Kidney (tissue), 14 donors: Measurements from ENCODE around the gene SFTPB. TPM values are rescaled to one million over a fixed set of nuclear protein-coding genes. Genes with fewer than 3 reads are reported as not detected.

Experiments used
- DNase-seq, 5 donors: peaks; one replicate each; pipeline ENCODE4 v3.0.0-alpha.2; 2013 to 2020
- FAIRE-seq: peaks from 2 replicates; lab custom pipeline; 2012; peaks lifted over from hg19 to GRCh38; lab: Jason Lieb, UNC
- H3K27ac ChIP-seq, 2 donors: one replicate each; pipeline ENCODE4 v1.7.0; 2013; ENCODE audit warnings: low read depth in 2 of 2, low read length in 2 of 2, inconsistent platforms in 1 of 2
- H3K27me3 ChIP-seq: one replicate; pipeline ENCODE4 v1.7.1; 2013; ENCODE audit warnings: low read length, inconsistent platforms; ENCODE audit not compliant: control insufficient read depth, insufficient read depth
- H3K36me3 ChIP-seq, 3 donors: one replicate each; pipeline versions ENCODE4 v1.7.0 to v1.7.1; 2013; ENCODE audit warnings: low read length in 3 of 3, control low read depth in 1 of 3, inconsistent platforms in 1 of 3; ENCODE audit not compliant: insufficient read depth in 3 of 3, control insufficient read depth in 2 of 3
- H3K4me1 ChIP-seq, 3 donors: one replicate each; pipeline versions ENCODE4 v1.7.0 to v1.7.1; 2013; ENCODE audit warnings: low read length in 3 of 3, inconsistent platforms in 1 of 3, low read depth in 1 of 3; ENCODE audit not compliant: control insufficient read depth in 2 of 3, insufficient read depth in 2 of 3
- H3K4me3 ChIP-seq, 3 donors: one replicate each; pipeline versions ENCODE4 v1.7.0 to v1.8.1; 2013; ENCODE audit warnings: low read length in 3 of 3, control low read depth in 1 of 3, inconsistent platforms in 1 of 3
- H3K9ac ChIP-seq, 3 donors: one replicate each; pipeline versions ENCODE4 v1.7.0 to v1.7.1; 2013; ENCODE audit warnings: low read length in 3 of 3, control low read depth in 1 of 3, inconsistent platforms in 1 of 3
- H3K9me3 ChIP-seq, 3 donors: one replicate each; pipeline versions ENCODE4 v1.7.0 to v1.7.1; 2013; ENCODE audit warnings: low read length in 3 of 3, control low read depth in 1 of 3, inconsistent platforms in 1 of 3; ENCODE audit not compliant: control insufficient read depth in 2 of 3, insufficient read depth in 1 of 3
- intact Hi-C: fragments of 100-400 bp; cut with DNase I; formaldehyde crosslinking; loops from one replicate; pipeline ENCODE4 v1.11.1; 2022
- polyA plus RNA-seq: library from polyadenylated mRNA; stranded (reverse); fragments of 350-450 nt; fragmentation: Illumina TruSeq; extraction: RNeasy Lipid Tissue Mini Kit (QIAGEN cat#74804); gene quantifications from one replicate; pipeline ENCODE4 v1.2.3, GENCODE V29; 2014; ENCODE audit warnings: low read depth, low replicate concordance; ENCODE audit not compliant: insufficient read depth
- total RNA-seq: library from RNA; stranded (reverse); fragmentation: NEBNext Ultra II Directional; extraction: Animal tissue kit (Norgen Biotek cat#: 25700); gene quantifications from one replicate; pipeline ENCODE4 v1.2.1, GENCODE V29; 2021
- TF ChIP-seq, protein P1 (sequence below): IDR thresholded peaks from 3 replicates; pipeline ENCODE4 v1.5.1; 2012; ENCODE audit warnings: mild to moderate bottlenecking, moderate library complexity, borderline replicate concordance; ENCODE audit not compliant: insufficient read depth; ENCODE audit errors: extremely low read depth
- donor health status: control.
- donor health status: control.
- donor health status: control.
- donor health status: control.
- donor health status: control.
- donor health status: DM: yes; HTN: yes; CAD: no.
- donor health status: Normal renal cell carcinoma (clear cell type).

SFTPB gene
- total and polyA plus RNA-seq, 2 donors from 2014 or later = 0.92 to 1.3 TPM

DNA sequence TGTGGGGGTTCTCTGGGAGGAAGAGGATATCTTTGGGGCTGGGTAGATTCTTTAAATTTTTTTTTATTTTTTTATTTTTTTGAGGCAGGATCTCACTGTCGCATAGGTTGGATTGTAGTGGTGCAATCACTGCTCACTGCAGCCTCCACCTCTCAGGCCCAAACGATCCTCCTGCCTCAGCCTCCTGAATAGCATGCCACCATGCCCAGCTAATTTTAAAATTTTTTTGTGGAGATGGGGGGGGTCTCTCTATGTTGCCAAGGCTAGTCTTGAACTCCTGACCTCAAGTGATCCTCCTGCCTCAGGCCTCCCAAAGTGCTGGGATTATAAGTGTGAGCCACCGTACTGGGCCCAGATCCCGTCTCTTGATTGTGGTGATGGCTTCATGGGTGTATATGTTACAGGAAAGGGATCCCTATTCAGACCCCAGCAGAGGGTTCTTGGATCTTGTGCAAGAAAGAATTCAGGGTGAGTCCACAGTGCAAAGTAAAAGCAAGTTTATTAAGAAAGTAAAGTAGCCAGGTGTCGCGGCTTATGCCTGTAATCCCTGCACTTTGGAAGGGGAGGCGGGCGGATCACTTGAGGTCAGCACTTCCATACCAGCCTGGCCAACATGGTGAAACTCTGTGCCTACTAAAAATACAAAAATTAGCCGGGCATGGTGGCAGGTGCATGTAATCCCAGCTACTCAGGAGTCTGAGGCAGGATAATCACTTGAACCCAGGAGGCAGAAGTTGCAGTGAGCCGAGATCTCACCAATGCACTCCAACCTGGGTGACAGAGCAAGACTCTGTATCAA lies 54.1 kb downstream of the SFTPB start:
- DNase-seq (no peak), FAIRE-seq (no peak)
- Histone ChIP-seq H3K9ac (no peak overlapping the region), H3K27me3 (no peaks in the 10 kb centered on the region), H3K9me3 (no peaks in the 10 kb centered on the region), H3K4me3 (no peak overlapping the region), H3K27ac (no peak overlapping the region), H3K4me1 (peaks cover 0 to 15% (median 12%) of the 10 kb centered on the region in 3 donors), H3K36me3 (peaks cover 0 to 10% (median 4%) of the 10 kb centered on the region in 3 donors)
- TF ChIP-seq, protein P1, sequence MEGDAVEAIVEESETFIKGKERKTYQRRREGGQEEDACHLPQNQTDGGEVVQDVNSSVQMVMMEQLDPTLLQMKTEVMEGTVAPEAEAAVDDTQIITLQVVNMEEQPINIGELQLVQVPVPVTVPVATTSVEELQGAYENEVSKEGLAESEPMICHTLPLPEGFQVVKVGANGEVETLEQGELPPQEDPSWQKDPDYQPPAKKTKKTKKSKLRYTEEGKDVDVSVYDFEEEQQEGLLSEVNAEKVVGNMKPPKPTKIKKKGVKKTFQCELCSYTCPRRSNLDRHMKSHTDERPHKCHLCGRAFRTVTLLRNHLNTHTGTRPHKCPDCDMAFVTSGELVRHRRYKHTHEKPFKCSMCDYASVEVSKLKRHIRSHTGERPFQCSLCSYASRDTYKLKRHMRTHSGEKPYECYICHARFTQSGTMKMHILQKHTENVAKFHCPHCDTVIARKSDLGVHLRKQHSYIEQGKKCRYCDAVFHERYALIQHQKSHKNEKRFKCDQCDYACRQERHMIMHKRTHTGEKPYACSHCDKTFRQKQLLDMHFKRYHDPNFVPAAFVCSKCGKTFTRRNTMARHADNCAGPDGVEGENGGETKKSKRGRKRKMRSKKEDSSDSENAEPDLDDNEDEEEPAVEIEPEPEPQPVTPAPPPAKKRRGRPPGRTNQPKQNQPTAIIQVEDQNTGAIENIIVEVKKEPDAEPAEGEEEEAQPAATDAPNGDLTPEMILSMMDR = no peak
- intact Hi-C loops = no loop called here

DNA sequence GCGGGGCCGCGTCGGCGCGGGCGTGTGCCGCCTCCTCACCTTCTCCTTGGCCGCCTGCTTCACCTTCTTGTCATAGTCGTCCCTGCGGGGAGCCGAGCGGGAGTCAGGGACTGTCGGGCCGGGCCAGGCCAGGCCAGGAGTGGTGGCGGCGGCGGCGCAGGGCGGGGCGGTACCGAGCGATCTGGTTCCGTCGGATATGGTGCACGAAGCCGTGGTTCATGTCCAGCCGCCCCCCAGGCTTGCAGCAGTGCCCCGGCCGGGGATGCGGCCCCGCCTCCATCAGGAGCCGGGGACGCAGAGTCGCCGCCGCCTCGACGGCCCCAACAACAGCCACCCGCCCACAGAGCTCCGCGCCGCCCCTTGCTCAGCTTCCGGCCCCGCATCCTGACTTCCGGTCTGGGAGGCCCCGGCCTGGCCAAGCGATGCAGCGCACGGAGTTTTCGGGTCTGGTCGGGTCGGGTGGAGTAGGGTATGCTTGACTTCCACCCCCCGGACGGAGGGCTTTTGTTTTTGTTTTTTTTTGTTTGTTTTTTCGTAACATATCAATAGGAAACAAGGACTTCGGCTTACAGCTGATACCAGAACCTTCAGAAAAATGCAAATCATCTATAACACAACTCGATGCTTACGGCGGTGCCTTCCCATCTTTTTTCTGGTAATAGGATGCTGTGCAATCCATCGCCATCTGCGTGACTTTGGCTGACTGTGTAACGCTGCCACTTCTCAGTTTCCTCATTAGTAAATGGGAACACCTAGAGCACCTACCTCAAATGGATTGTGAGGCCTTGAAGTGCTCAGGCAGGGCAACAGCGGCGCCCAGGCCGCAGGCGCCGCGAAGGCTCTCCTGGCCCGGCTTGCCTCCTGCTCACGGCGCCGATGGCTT lies 56.1 kb downstream of the SFTPB start, which contains the start of gene C2orf68:
Gene C2orf68 (minus strand): TSS at position 362 of the 883 bp plus-strand sequence. CDS start 82 bp downstream, at position 280.
- H3K4me1 ChIP-seq = peaks cover 0 to 13% (median 9%) of the 10 kb centered on the region in 3 donors
- DNase-seq (peak; percentile 94 to 98 (median 96)), FAIRE-seq (no peak)
- H3K27me3 ChIP-seq = no peaks in the 10 kb centered on the region
- TF ChIP-seq, protein P1 = no peak
- H3K4me3 ChIP-seq = peak within 1 kb of the TSS; percentile 85 to 89 (median 85)
- H3K27ac ChIP-seq = peak within 1 kb of the TSS; percentile 30 to 73
- peaks cover 0 to 10% (median 8%) of the 10 kb centered on the region in 3 donors for H3K36me3 ChIP-seq
- intact Hi-C loops = no loop called here
- no peaks in the 10 kb centered on the region for H3K9me3 ChIP-seq
- H3K9ac ChIP-seq = peak within 1 kb of the TSS; percentile 73 to 85 (median 80)

DNA sequence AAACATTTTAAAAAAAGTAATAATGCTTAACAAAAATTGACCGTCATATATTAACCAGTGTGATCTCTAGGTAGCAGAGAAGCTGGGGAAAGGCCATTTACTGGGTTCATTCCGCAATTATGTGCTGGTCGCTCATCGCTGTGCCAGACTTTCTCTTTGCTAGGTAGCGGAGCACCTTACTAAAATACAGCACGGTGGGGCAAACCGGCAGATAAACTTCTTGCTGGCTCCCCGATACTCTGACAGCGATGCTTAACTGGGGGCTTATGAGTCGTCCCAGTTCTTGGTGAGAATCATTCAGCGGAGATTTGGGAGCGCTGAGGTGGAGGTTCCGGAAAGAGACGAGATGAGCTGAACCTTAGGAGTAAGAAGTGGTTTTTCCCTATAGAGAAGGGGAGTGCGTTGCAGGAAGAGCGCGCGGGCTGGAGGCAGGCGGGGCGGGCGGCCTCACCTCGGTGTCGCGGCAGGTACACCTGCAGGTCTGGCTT lies 56.7 kb downstream of the SFTPB start:
- DNase-seq (no peak), FAIRE-seq (no peak)
- intact Hi-C loops = no loop called here
- H3K9me3 ChIP-seq = no peaks in the 10 kb centered on the region
- peak overlapping the region; percentile 85 to 89 (median 85) for H3K4me3 ChIP-seq
- H3K27me3 ChIP-seq = no peaks in the 10 kb centered on the region
- TF ChIP-seq, protein P1 = no peak
- H3K27ac ChIP-seq = peak overlapping the region; percentile 30 to 73
- H3K36me3 ChIP-seq = peaks cover 0 to 10% (median 8%) of the 10 kb centered on the region in 3 donors
- H3K4me1 ChIP-seq = peaks cover 0 to 13% (median 9%) of the 10 kb centered on the region in 3 donors
- H3K9ac ChIP-seq = peak overlapping the region; percentile 73 to 85 (median 80)

Other genes with a start within 250 kb of the SFTPB start
- gene SH2D6, start 249.5 kb downstream of the SFTPB start, total RNA-seq = 0.98 TPM
- 3.2 TPM for gene SH2D6, start 249.5 kb downstream of the SFTPB start, polyA plus RNA-seq
- gene MAT2A, start 129.0 kb downstream of the SFTPB start, total RNA-seq = 300 TPM
- gene MAT2A, start 129.0 kb downstream of the SFTPB start, polyA plus RNA-seq = 155 TPM
- gene GGCX, start 106.7 kb downstream of the SFTPB start, total RNA-seq = 50.7 TPM
- gene GGCX, start 106.7 kb downstream of the SFTPB start, polyA plus RNA-seq = 27.8 TPM
- gene VAMP8, start 90.6 kb downstream of the SFTPB start, total RNA-seq = 196 TPM
- 604 TPM for gene VAMP8, start 90.6 kb downstream of the SFTPB start, polyA plus RNA-seq
- gene VAMP5, start 83.8 kb downstream of the SFTPB start, total RNA-seq = 46.0 TPM
- 145 TPM for gene VAMP5, start 83.8 kb downstream of the SFTPB start, polyA plus RNA-seq
- 89.9 TPM for gene RNF181, start 72.5 kb downstream of the SFTPB start, total RNA-seq
- 407 TPM for gene RNF181, start 72.5 kb downstream of the SFTPB start, polyA plus RNA-seq
- gene TMEM150A, start 65.5 kb downstream of the SFTPB start, total RNA-seq = 23.1 TPM
- gene TMEM150A, start 65.5 kb downstream of the SFTPB start, polyA plus RNA-seq = 61.2 TPM
- gene C2orf68, start 56.1 kb downstream of the SFTPB start, total RNA-seq = 34.5 TPM
- gene C2orf68, start 56.1 kb downstream of the SFTPB start, polyA plus RNA-seq = 37.6 TPM
- 36.4 TPM for gene USP39, start 52.0 kb downstream of the SFTPB start, total RNA-seq
- gene USP39, start 52.0 kb downstream of the SFTPB start, polyA plus RNA-seq = 35.5 TPM
- 5.5 TPM for gene GNLY, start 26.2 kb upstream of the SFTPB start, total RNA-seq
- gene GNLY, start 26.2 kb upstream of the SFTPB start, polyA plus RNA-seq = 8.1 TPM
- 11.2 TPM for gene ATOH8, start 85.8 kb upstream of the SFTPB start, total RNA-seq
- 18.6 TPM for gene ATOH8, start 85.8 kb upstream of the SFTPB start, polyA plus RNA-seq
- gene ST3GAL5, start 220.8 kb upstream of the SFTPB start, total RNA-seq = 14.6 TPM
- gene ST3GAL5, start 220.8 kb upstream of the SFTPB start, polyA plus RNA-seq = 7.0 TPM